Skin epidermis (tissue), 12 donors: ENCODE results near the gene TMEFF2.

Experiments used
- H3K27ac ChIP-seq, 21 experiments: fragments of 200-600 bp; sonication (generic) in 11 of 21; one replicate each; pipeline ENCODE4 v1.5.0; 2020; ENCODE audit warnings: mild to moderate bottlenecking in 3 of 21, inconsistent platforms in 2 of 21, moderate library complexity in 2 of 21
- H3K4me3 ChIP-seq, 7 experiments: fragments of 200-600 bp; sonication (generic) in 2 of 7; one replicate each; pipeline ENCODE4 v1.5.0; 2020; ENCODE audit warnings: inconsistent platforms in 2 of 7, mild to moderate bottlenecking in 2 of 7, moderate library complexity in 1 of 7

Gene TMEFF2

GRCh38 chr2:191950132-191950874 lies 244.4 kb downstream of the TMEFF2 start:
- Histone ChIP-seq H3K4me3 (no peak overlapping the region), H3K27ac (no peak overlapping the region)

- H3K27ac ChIP-seq: no peak overlapping the region
- H3K4me3 ChIP-seq: no peak overlapping the region
Measured at GRCh38 chr2:191947235-191947634, 247.5 kb downstream of the TMEFF2 start.

GRCh38 chr2:191946471-191947182 lies 248.1 kb downstream of the TMEFF2 start:
- Histone ChIP-seq H3K27ac (no peak overlapping the region), H3K4me3 (no peak overlapping the region)

- Histone ChIP-seq H3K27ac (no peak overlapping the region), H3K4me3 (no peak overlapping the region)
Measured at GRCh38 chr2:191945623-191946022, 249.1 kb downstream of the TMEFF2 start.

- no peak overlapping the region for H3K27ac ChIP-seq
- no peak overlapping the region for H3K4me3 ChIP-seq
Measured at GRCh38 chr2:191942739-191943103, 252.0 kb downstream of the TMEFF2 start.

- H3K4me3 ChIP-seq: no peak overlapping the region
- no peak overlapping the region for H3K27ac ChIP-seq
Measured at GRCh38 chr2:191942090-191942738, 252.5 kb downstream of the TMEFF2 start.

- H3K27ac ChIP-seq: no peak overlapping the region
- H3K4me3 ChIP-seq: no peak overlapping the region
Measured at GRCh38 chr2:191941376-191941929, 253.3 kb downstream of the TMEFF2 start.

GRCh38 chr2:191938779-191939178 lies 256.0 kb downstream of the TMEFF2 start:
- no peak overlapping the region for H3K4me3 ChIP-seq
- no peak overlapping the region for H3K27ac ChIP-seq

GRCh38 chr2:191936882-191937405 lies 257.8 kb downstream of the TMEFF2 start:
- H3K4me3 ChIP-seq: no peak overlapping the region
- no peak overlapping the region for H3K27ac ChIP-seq

- H3K27ac ChIP-seq: no peak overlapping the region
- H3K4me3 ChIP-seq: no peak overlapping the region
Measured at GRCh38 chr2:191935247-191935646, 259.5 kb downstream of the TMEFF2 start.

GRCh38 chr2:191933307-191934105 lies 261.2 kb downstream of the TMEFF2 start:
- Histone ChIP-seq H3K27ac (no peak overlapping the region), H3K4me3 (no peak overlapping the region)

GRCh38 chr2:191932286-191932685 lies 262.4 kb downstream of the TMEFF2 start:
- Histone ChIP-seq H3K27ac (no peak overlapping the region), H3K4me3 (no peak overlapping the region)

GRCh38 chr2:191931329-191931728 lies 263.4 kb downstream of the TMEFF2 start:
- Histone ChIP-seq H3K4me3 (no peak overlapping the region), H3K27ac (no peak overlapping the region)

- no peak overlapping the region for H3K27ac ChIP-seq
- H3K4me3 ChIP-seq: no peak overlapping the region
Measured at GRCh38 chr2:191930205-191930604, 264.5 kb downstream of the TMEFF2 start.

- no peak overlapping the region for H3K27ac ChIP-seq
Measured at GRCh38 chr2:191929288-191929687, 265.4 kb downstream of the TMEFF2 start.

GRCh38 chr2:191927991-191928390 lies 266.7 kb downstream of the TMEFF2 start:
- H3K4me3 ChIP-seq: no peak overlapping the region
- peak overlapping the region in 2 of 21 experiments; percentile 35 to 52 for H3K27ac ChIP-seq

More at GRCh38 chr2:191929288-191929687, 265.4 kb downstream of the TMEFF2 start:
- H3K4me3 ChIP-seq: no peak overlapping the region

- peak overlapping the region in 2 of 21 experiments; percentile 35 to 52 for H3K27ac ChIP-seq
- H3K4me3 ChIP-seq: no peak overlapping the region
Measured at GRCh38 chr2:191927319-191927867, 267.3 kb downstream of the TMEFF2 start.

- Histone ChIP-seq H3K4me3 (no peak overlapping the region), H3K27ac (no peak overlapping the region)
Measured at GRCh38 chr2:191926671-191927070, 268.1 kb downstream of the TMEFF2 start.

- Histone ChIP-seq H3K27ac (no peak overlapping the region), H3K4me3 (no peak overlapping the region)
Measured at GRCh38 chr2:191923652-191923997, 271.1 kb downstream of the TMEFF2 start.
